Measurements from ENCODE around the gene CTIF. TPM values are rescaled to one million over a fixed set of nuclear protein-coding genes. Genes with fewer than 3 reads are reported as not detected.

Gene CTIF
- total RNA-seq (1.8 TPM), polyA plus RNA-seq (under 1 TPM in 1 of 4 donors, not detected in 3; 0.23 TPM)

DNA sequence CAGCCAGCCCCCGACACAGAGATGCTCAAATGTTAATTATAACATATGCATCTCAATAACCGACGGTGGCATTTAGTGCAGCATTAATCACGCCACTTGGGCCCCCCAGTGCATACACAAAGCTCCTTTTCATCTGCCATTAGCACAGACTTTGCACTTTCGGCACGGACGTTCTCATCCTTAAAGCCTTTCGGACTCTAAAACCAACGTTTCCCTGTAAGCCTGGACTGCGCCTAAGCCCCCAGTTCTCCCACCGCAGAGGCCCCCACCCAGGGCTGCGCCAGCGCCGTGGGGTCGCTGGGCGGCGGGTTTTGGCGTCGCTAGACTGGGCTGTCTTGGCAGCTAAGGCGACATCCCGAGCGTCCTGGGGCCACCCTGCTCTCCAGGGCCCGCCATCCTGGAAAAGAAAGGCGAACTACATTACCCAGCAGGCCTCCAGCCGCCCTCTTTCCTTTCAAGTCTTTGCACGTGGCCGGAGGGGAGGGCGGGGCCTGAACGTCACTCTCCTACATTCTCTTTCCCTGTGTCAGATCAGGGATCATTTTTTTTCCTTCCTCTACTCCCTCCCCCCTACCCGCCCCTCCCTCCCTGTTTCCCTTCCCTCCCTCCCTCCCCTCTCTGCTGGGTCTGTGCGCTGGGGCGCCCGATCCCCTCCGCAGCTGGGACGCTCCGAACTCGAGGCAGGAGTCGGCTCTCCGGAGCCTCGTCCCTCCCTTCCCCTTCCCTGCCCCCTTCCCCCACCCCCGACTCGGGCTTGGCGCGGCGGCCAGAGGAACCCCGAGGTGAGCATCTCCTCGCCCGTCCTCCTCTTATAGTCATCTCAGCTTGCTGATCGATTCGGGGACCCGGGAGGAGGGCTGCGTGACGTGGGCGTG is at the start of gene CTIF:
Gene CTIF (plus strand): TSS at position 501 of the 875 bp plus-strand sequence. CDS start 80,535 bp downstream, outside the sequence.
- peaks cover 0 to 10% (median 6%) of the 10 kb centered on the region in 4 donors for H3K4me1 Mint-ChIP-seq
- H3K36me3 Mint-ChIP-seq: no peaks in the 10 kb centered on the region
- peaks cover 52% of the 10 kb centered on the region for H3K27me3 Mint-ChIP-seq
- H3K4me3 ChIP-seq (ENCODE audit: low read depth, low read length): peak within 1 kb of the TSS; percentile 19
- peak within 1 kb of the TSS; percentile 72 to 89 (median 86) for H3K4me3 Mint-ChIP-seq
- H3K36me3 ChIP-seq (ENCODE audit: control insufficient read depth, insufficient read depth, low read length): no peaks in the 10 kb centered on the region
- H3K4me1 ChIP-seq (ENCODE audit: control insufficient read depth, insufficient read depth, low read length, poor library complexity, severe bottlenecking): peaks cover 22% of the 10 kb centered on the region
- ATAC-seq (ENCODE audit: low read depth in 2 of 2): peak; percentile 59 to 75
- H3K9me3 ChIP-seq (ENCODE audit: control insufficient read depth in 2 of 2, low read length in 2 of 2): no peaks in the 10 kb centered on the region
- no peak within 1 kb of the TSS for H3K27ac ChIP-seq (ENCODE audit: insufficient read depth, low read length, poor library complexity, severe bottlenecking)
- H3K27ac Mint-ChIP-seq: peak within 1 kb of the TSS in 1 of 3 donors; percentile 5
- peaks cover 0 to 3% (median 0%) of the 10 kb centered on the region in 7 donors for H3K9me3 Mint-ChIP-seq
- DNase-seq: peak; percentile 20 to 67 (median 24)
- H3K27me3 ChIP-seq (ENCODE audit: control insufficient read depth, insufficient read depth, low read length): peaks cover 10% of the 10 kb centered on the region

DNA sequence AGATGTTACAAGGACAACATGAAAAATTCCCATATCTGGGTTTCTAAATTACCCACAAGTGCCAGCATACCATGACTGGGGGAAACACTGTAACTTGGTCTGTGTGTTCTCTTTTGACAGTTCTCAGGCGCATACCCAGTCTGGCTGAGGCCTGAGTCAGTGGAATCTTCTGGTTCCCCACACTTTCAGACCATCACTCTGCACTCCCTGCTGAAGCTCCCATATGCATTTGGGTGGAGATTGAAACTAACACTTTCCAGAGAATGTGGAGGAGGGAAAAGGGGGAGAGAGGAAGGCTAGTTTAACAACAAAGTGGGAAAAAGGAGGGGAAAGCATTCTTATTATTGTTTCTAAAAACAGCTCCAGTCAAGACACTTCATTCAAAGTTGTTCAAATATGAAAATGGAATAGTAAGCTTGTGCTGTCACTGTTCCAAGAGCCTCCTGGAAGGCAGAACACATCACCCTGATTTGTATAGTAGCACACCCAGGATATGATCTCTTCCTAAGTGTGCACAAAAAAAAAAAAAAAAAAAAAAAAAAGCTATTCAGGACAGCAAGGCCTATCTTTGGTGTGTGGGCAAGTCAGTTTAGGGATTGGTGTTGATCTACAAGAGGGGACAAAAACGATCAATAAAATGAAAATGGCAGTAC is 48.1 kb upstream of the CTIF start:
- Histone ChIP-seq H3K27ac (ENCODE audit: insufficient read depth, low read length, poor library complexity, severe bottlenecking) (no peak overlapping the region), H3K9me3 (ENCODE audit: control insufficient read depth in 2 of 2, low read length in 2 of 2) (no peaks in the 10 kb centered on the region), H3K4me3 (ENCODE audit: low read depth, low read length) (no peak overlapping the region), H3K27me3 (ENCODE audit: control insufficient read depth, insufficient read depth, low read length) (peaks cover 4% of the 10 kb centered on the region), H3K4me1 (ENCODE audit: control insufficient read depth, insufficient read depth, low read length, poor library complexity, severe bottlenecking) (no peaks in the 10 kb centered on the region), H3K36me3 (ENCODE audit: control insufficient read depth, insufficient read depth, low read length) (no peaks in the 10 kb centered on the region)
- ATAC-seq (ENCODE audit: low read depth in 2 of 2): no peak
- H3K36me3 Mint-ChIP-seq: no peaks in the 10 kb centered on the region
- H3K27me3 Mint-ChIP-seq: peaks cover 8% of the 10 kb centered on the region
- H3K4me3 Mint-ChIP-seq: no peak overlapping the region
- H3K4me1 Mint-ChIP-seq: no peaks in the 10 kb centered on the region
- no peak for DNase-seq
- peaks cover 0 to 4% (median 0%) of the 10 kb centered on the region in 7 donors for H3K9me3 Mint-ChIP-seq
- H3K27ac Mint-ChIP-seq: no peak overlapping the region

DNA sequence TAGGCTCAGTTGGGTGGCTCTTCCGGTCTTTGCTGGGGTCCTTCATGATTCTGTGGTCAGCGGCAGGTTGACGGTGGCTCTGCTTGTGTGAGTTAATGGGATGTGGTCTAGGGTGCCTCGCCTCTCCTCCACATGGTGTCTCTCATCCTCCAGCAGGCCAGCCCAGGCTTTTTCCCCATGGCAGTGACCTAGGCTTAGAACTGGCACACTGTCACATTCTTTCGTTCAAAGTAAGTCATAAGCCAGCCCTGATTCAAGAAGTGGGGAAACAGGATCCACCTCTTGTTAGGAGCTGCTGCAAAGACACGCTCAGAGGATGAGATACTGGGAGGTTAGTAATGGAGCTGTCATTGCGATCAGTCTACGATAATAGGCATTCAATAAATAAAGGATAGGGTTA is 46.0 kb upstream of the CTIF start:
- H3K9me3 Mint-ChIP-seq: peaks cover 0 to 7% (median 6%) of the 10 kb centered on the region in 7 donors
- H3K4me1 ChIP-seq (ENCODE audit: control insufficient read depth, insufficient read depth, low read length, poor library complexity, severe bottlenecking): no peaks in the 10 kb centered on the region
- no peak overlapping the region for H3K27ac ChIP-seq (ENCODE audit: insufficient read depth, low read length, poor library complexity, severe bottlenecking)
- H3K36me3 ChIP-seq (ENCODE audit: control insufficient read depth, insufficient read depth, low read length): no peaks in the 10 kb centered on the region
- ATAC-seq (ENCODE audit: low read depth in 2 of 2): no peak
- peaks cover 0 to 3% of the 10 kb centered on the region in 2 experiments for H3K9me3 ChIP-seq (ENCODE audit: control insufficient read depth in 2 of 2, low read length in 2 of 2)
- no peak overlapping the region for H3K4me3 ChIP-seq (ENCODE audit: low read depth, low read length)
- no peaks in the 10 kb centered on the region for H3K36me3 Mint-ChIP-seq
- peaks cover 4% of the 10 kb centered on the region for H3K27me3 ChIP-seq (ENCODE audit: control insufficient read depth, insufficient read depth, low read length)
- H3K27me3 Mint-ChIP-seq: peaks cover 19% of the 10 kb centered on the region
- no peak for DNase-seq
- H3K4me3 Mint-ChIP-seq: no peak overlapping the region
- no peaks in the 10 kb centered on the region for H3K4me1 Mint-ChIP-seq
- H3K27ac Mint-ChIP-seq: no peak overlapping the region

DNA sequence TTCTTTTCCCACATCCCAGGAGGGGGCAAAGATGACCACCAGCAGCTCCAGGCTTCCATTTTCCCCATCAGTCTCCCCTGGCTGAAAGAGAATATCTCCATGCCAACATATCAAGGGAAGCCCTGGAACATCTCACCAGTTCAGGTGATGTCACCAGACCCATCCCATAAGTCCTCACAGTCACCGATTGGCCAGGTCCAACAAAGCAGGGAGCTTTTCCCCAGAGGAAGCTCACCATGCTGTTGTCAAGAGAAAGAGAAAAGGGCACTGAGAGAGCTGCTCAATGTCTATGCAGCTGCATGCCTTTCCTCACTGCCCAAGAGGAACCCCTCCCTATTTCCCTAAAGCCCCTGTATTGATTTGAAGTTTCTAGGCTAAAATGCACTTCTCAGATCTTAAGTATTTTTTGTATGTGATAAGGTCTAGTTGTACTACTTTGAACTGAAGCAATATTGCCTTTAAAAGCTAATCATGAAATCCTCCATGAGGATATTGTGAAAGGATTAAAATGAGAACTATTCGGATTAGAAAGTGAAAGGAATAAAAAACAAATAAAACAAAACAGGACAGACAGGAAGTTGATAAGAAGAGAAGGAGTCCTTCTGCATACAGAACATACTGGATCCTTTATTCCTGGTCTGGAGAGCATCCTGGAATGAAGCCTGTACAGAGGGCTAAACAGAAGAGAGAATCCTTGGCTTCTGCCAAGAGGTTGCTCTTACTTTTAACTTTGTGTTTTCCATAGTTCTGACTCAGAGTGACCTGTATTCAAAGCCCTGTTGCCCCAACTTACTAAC is 45.2 kb upstream of the CTIF start:
- peaks cover 0 to 4% of the 10 kb centered on the region in 2 experiments for H3K9me3 ChIP-seq (ENCODE audit: control insufficient read depth in 2 of 2, low read length in 2 of 2)
- H3K4me1 ChIP-seq (ENCODE audit: control insufficient read depth, insufficient read depth, low read length, poor library complexity, severe bottlenecking): no peaks in the 10 kb centered on the region
- peaks cover 4% of the 10 kb centered on the region for H3K27me3 ChIP-seq (ENCODE audit: control insufficient read depth, insufficient read depth, low read length)
- Mint-ChIP-seq H3K4me1 (no peaks in the 10 kb centered on the region), H3K36me3 (no peaks in the 10 kb centered on the region), H3K27ac (no peak overlapping the region), H3K4me3 (no peak overlapping the region), H3K27me3 (peaks cover 13% of the 10 kb centered on the region), H3K9me3 (peaks cover 0 to 9% (median 6%) of the 10 kb centered on the region in 7 donors)
- no peak overlapping the region for H3K4me3 ChIP-seq (ENCODE audit: low read depth, low read length)
- no peaks in the 10 kb centered on the region for H3K36me3 ChIP-seq (ENCODE audit: control insufficient read depth, insufficient read depth, low read length)
- ATAC-seq (ENCODE audit: low read depth in 2 of 2) (no peak), DNase-seq (no peak)
- no peak overlapping the region for H3K27ac ChIP-seq (ENCODE audit: insufficient read depth, low read length, poor library complexity, severe bottlenecking)

DNA sequence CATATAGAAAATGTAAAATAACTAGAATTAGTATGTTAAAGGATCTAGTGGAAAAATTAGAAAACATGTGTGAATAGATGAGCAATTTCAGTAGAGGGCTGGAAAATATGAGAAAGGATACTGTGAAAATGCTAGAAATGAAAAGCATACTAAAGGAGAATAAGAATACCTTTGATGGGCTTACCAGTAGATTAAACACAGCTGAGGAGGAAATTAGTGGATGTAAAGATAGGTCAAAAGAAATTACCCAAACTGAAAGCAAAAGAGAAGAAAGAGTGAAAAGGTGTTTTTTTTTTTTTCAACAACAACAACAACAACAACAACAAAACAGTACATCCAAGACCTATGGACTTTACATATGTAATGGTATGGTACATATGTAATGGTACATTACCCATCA is 41.0 kb upstream of the CTIF start:
- DNase-seq: no peak
- Histone ChIP-seq H3K4me1 (ENCODE audit: control insufficient read depth, insufficient read depth, low read length, poor library complexity, severe bottlenecking) (no peaks in the 10 kb centered on the region), H3K36me3 (ENCODE audit: control insufficient read depth, insufficient read depth, low read length) (no peaks in the 10 kb centered on the region), H3K27me3 (ENCODE audit: control insufficient read depth, insufficient read depth, low read length) (peaks cover 7% of the 10 kb centered on the region), H3K9me3 (ENCODE audit: control insufficient read depth in 2 of 2, low read length in 2 of 2) (peaks cover 0 to 4% of the 10 kb centered on the region in 2 experiments), H3K4me3 (ENCODE audit: low read depth, low read length) (no peak overlapping the region), H3K27ac (ENCODE audit: insufficient read depth, low read length, poor library complexity, severe bottlenecking) (no peak overlapping the region)
- Mint-ChIP-seq H3K4me3 (no peak overlapping the region), H3K27ac (no peak overlapping the region), H3K27me3 (peaks cover 27% of the 10 kb centered on the region), H3K9me3 (peaks cover 0 to 10% (median 6%) of the 10 kb centered on the region in 7 donors), H3K4me1 (no peaks in the 10 kb centered on the region), H3K36me3 (no peaks in the 10 kb centered on the region)
- no peak for ATAC-seq (ENCODE audit: low read depth in 2 of 2)

DNA sequence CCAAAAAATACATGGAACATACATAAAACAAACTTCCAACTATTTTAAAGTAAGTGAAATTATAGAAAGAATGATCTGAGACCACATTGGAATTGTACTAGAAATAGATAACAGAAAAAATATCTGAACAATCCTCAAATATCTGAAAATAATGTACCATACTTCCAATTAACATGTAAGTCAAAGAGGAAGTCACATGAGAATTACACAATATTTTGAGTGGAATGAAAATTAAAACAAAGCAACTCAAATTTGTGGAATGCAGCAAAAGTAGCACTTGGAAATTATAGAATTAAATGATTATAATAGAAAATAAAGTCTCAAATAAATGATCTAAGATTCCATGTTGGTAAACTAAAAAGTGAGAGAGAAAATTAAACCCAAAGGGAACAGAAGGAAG is 38.3 kb upstream of the CTIF start:
- Histone ChIP-seq H3K9me3 (ENCODE audit: control insufficient read depth in 2 of 2, low read length in 2 of 2) (peaks cover 0 to 4% of the 10 kb centered on the region in 2 experiments), H3K4me3 (ENCODE audit: low read depth, low read length) (no peak overlapping the region), H3K27me3 (ENCODE audit: control insufficient read depth, insufficient read depth, low read length) (peaks cover 2% of the 10 kb centered on the region), H3K27ac (ENCODE audit: insufficient read depth, low read length, poor library complexity, severe bottlenecking) (no peak overlapping the region), H3K36me3 (ENCODE audit: control insufficient read depth, insufficient read depth, low read length) (no peaks in the 10 kb centered on the region), H3K4me1 (ENCODE audit: control insufficient read depth, insufficient read depth, low read length, poor library complexity, severe bottlenecking) (no peaks in the 10 kb centered on the region)
- Mint-ChIP-seq H3K27ac (no peak overlapping the region), H3K4me1 (no peaks in the 10 kb centered on the region), H3K9me3 (peaks cover 0 to 21% (median 8%) of the 10 kb centered on the region in 7 donors), H3K4me3 (no peak overlapping the region), H3K27me3 (peaks cover 27% of the 10 kb centered on the region), H3K36me3 (no peaks in the 10 kb centered on the region)
- ATAC-seq (ENCODE audit: low read depth in 2 of 2) (no peak), DNase-seq (no peak)

DNA sequence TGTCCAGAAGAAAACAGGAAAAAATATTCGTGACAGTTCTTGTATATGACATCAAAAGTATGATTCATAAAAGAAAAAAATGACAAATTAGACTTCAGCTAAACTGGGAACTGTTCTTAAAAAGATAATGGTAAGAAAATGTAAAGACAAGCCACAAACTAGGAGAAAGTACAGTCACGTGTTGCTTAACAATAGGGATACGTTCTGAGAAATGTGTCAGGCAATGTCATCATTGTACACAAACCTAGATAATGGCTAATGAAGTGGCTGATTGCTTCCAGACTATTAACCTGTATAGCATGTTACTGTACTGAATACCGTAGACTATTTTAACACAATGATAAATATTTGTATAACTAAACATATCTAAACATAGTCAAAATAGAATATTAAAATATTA is 35.9 kb upstream of the CTIF start:
- H3K27me3 Mint-ChIP-seq: peaks cover 14% of the 10 kb centered on the region
- DNase-seq (no peak), ATAC-seq (ENCODE audit: low read depth in 2 of 2) (no peak)
- Histone ChIP-seq H3K9me3 (ENCODE audit: control insufficient read depth in 2 of 2, low read length in 2 of 2) (peaks cover 5 to 14% of the 10 kb centered on the region in 2 experiments), H3K4me3 (ENCODE audit: low read depth, low read length) (no peak overlapping the region), H3K36me3 (ENCODE audit: control insufficient read depth, insufficient read depth, low read length) (no peaks in the 10 kb centered on the region), H3K27ac (ENCODE audit: insufficient read depth, low read length, poor library complexity, severe bottlenecking) (no peak overlapping the region), H3K4me1 (ENCODE audit: control insufficient read depth, insufficient read depth, low read length, poor library complexity, severe bottlenecking) (no peaks in the 10 kb centered on the region), H3K27me3 (ENCODE audit: control insufficient read depth, insufficient read depth, low read length) (peaks cover 2% of the 10 kb centered on the region)
- no peaks in the 10 kb centered on the region for H3K36me3 Mint-ChIP-seq
- H3K4me3 Mint-ChIP-seq: no peak overlapping the region
- no peaks in the 10 kb centered on the region for H3K4me1 Mint-ChIP-seq
- peaks cover 0 to 32% (median 12%) of the 10 kb centered on the region in 7 donors for H3K9me3 Mint-ChIP-seq
- H3K27ac Mint-ChIP-seq: no peak overlapping the region
